GM23338 (cell line): ENCODE measurements around the gene NUTM2A. TPM values are rescaled to one million over a fixed set of nuclear protein-coding genes. Genes with fewer than 3 reads are reported as not detected.
"Not testable (repeated sequence)": the region's sequence is repeated elsewhere in the genome, so short reads cannot be mapped to it uniquely, and the experiment has no call there.

Experiments used
- ATAC-seq: fragments of 200-7000 bp; cut with Tn5 transposase; 3 replicates; pipeline ENCODE4 v1.9.1; 2020
- DNase-seq: peaks from one replicate; pipeline ENCODE4 v3.0.0-alpha.2; 2015; ENCODE audit warnings: low spot score
- H2AFZ ChIP-seq: fragments of 200-600 bp; sonication (generic); 2 replicates; pipeline ENCODE4 v1.8.0; 2016; ENCODE audit warnings: antibody characterized with exemption, mild to moderate bottlenecking, moderate library complexity
- H3F3A ChIP-seq: fragments of 200-600 bp; sonication (generic); replicated peaks from 2 replicates; pipeline ENCODE4 v1.8.0; 2017; ENCODE audit warnings: antibody characterized with exemption, mixed run types, low read depth
- H3K27ac ChIP-seq: fragments of 200-600 bp; sonication (generic); 2 replicates; pipeline ENCODE4 v1.6.1; 2016; ENCODE audit warnings: low read depth
- H3K27me3 ChIP-seq: fragments of 200-600 bp; sonication (generic); 2 replicates; pipeline ENCODE4 v1.8.0; 2016; ENCODE audit warnings: mild to moderate bottlenecking, mixed run types, moderate library complexity; ENCODE audit not compliant: insufficient read depth
- H3K36me3 ChIP-seq: fragments of 200-600 bp; sonication (generic); 2 replicates; pipeline ENCODE4 v1.8.0; 2016; ENCODE audit warnings: mild to moderate bottlenecking; ENCODE audit not compliant: insufficient read depth
- H3K4me1 ChIP-seq: fragments of 200-600 bp; sonication (generic); 2 replicates; pipeline ENCODE4 v1.8.0; 2016; ENCODE audit warnings: mild to moderate bottlenecking, moderate library complexity; ENCODE audit not compliant: insufficient read depth
- H3K4me2 ChIP-seq: fragments of 200-600 bp; sonication (generic); 2 replicates; pipeline ENCODE4 v1.7.1; 2017; ENCODE audit warnings: mixed run types
- H3K4me3 ChIP-seq: fragments of 200-600 bp; sonication (generic); 2 replicates; pipeline ENCODE4 v1.6.1; 2016; ENCODE audit warnings: mixed run types
- H3K79me2 ChIP-seq: fragments of 200-600 bp; sonication (generic); replicated peaks from 2 replicates; pipeline ENCODE4 v1.8.0; 2017; ENCODE audit warnings: mild to moderate bottlenecking; ENCODE audit not compliant: insufficient read depth
- H3K9me2 ChIP-seq: fragments of 200-600 bp; sonication (generic); 2 replicates; pipeline ENCODE4 v1.8.0; 2017; ENCODE audit not compliant: insufficient read depth
- H4K20me1 ChIP-seq: fragments of 200-600 bp; sonication (generic); replicated peaks from 2 replicates; pipeline ENCODE4 v1.8.0; 2017; ENCODE audit warnings: mild to moderate bottlenecking; ENCODE audit not compliant: insufficient read depth
- H3K27ac Mint-ChIP-seq: 2 replicates; pipeline ENCODE4 v1.8.0; 2020; ENCODE audit warnings: inconsistent platforms, mild to moderate bottlenecking, moderate library complexity, mixed read lengths
- H3K27me3 Mint-ChIP-seq: 3 replicates; pipeline ENCODE4 v1.8.0; 2022; ENCODE audit warnings: low read depth, mild to moderate bottlenecking, moderate library complexity, mixed read lengths, inconsistent platforms; ENCODE audit not compliant: insufficient read depth, poor library complexity
- H3K36me3 Mint-ChIP-seq: 3 replicates; pipeline ENCODE4 v1.8.0; 2021; ENCODE audit warnings: low read depth, mild to moderate bottlenecking, inconsistent platforms, moderate library complexity, mixed read lengths
- H3K4me1 Mint-ChIP-seq: 3 replicates; pipeline ENCODE4 v1.8.0; 2020; ENCODE audit warnings: mild to moderate bottlenecking, inconsistent platforms, mixed read lengths
- H3K4me3 Mint-ChIP-seq: 3 replicates; pipeline ENCODE4 v1.8.0; 2021; ENCODE audit warnings: moderate library complexity, mild to moderate bottlenecking, inconsistent platforms, mixed read lengths
- H3K9me3 Mint-ChIP-seq: 3 replicates; pipeline ENCODE4 v1.8.0; 2020; ENCODE audit warnings: moderate library complexity, mild to moderate bottlenecking, inconsistent platforms, mixed read lengths
- polyA plus RNA-seq: library from polyadenylated mRNA; unstranded; fragments of >200 nt; fragmentation: Nextera tagmentation; extraction: Ambion mirVana; gene quantifications from 2 replicates; pipeline ENCODE4 v1.2.1, GENCODE V29; 2016
- total RNA-seq: library from RNA; depleted of rRNA; stranded (reverse); fragments of >200 nt; shearing (Covaris generic); gene quantifications from 2 replicates; pipeline ENCODE4 v1.2.3, GENCODE V29; 2014

The NUTM2A gene
- total and polyA plus RNA-seq, 2 experiments from 2014 or later = 0.27 TPM; not detected in 1

DNA sequence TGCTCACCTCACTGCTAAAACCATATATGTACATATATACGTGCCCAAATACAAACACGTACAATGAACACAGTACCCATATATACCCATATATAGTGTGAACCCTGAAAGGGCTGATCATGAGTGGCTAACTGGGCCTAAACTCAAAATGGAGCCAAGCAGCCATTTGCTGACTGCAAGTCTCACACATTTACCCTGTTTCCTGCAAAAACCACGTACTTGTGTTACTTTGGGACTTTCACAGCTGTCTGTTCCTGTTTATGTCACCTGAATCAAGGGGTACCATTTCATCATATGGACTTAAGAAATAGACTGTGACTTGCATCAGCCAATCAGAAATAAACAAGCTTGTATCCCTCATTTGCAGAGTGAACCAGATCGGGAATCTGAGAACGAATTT, 5.9 kb upstream of the NUTM2A start:
- H3K4me1 Mint-ChIP-seq, DNase-seq, H3F3A ChIP-seq, H3K27ac ChIP-seq, H3K4me2 ChIP-seq, H3K27ac Mint-ChIP-seq, H3K36me3 ChIP-seq, ATAC-seq, H3K79me2 ChIP-seq, H4K20me1 ChIP-seq, H3K4me3 ChIP-seq, H3K27me3 ChIP-seq, H3K36me3 Mint-ChIP-seq, H3K9me2 ChIP-seq, H2AFZ ChIP-seq, H3K27me3 Mint-ChIP-seq, H3K4me3 Mint-ChIP-seq, H3K4me1 ChIP-seq, H3K9me3 Mint-ChIP-seq: not testable (repeated sequence)

DNA sequence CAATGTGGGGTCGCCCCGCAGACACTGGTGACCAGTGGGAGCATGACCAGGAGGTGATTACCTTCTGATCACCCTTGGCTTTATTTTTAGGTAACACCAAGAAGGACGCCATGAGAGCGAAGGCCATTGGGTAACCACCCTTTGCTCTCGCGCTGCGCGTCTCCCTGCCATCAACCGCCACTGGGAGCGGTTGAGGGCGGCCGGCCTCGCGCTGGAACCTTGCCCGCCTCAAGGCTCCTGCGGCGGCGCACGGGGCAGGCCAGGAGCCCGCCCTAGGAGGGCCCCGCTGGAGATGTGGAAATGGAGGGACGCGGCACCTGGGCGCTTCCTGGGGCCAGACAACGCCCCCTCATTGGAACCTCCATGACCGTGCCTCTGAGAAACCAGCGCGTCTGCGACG, 2.5 kb upstream of the NUTM2A start:
- H3K27ac ChIP-seq, H3K79me2 ChIP-seq, H3K9me2 ChIP-seq, H3K4me3 ChIP-seq, H3K27me3 Mint-ChIP-seq, H3K4me3 Mint-ChIP-seq, H3K9me3 Mint-ChIP-seq, H3K27ac Mint-ChIP-seq, H3K36me3 ChIP-seq, H3K4me2 ChIP-seq, H3K27me3 ChIP-seq, H3K4me1 ChIP-seq, H3K4me1 Mint-ChIP-seq, H2AFZ ChIP-seq, DNase-seq, H4K20me1 ChIP-seq, H3K36me3 Mint-ChIP-seq, H3F3A ChIP-seq: not testable (repeated sequence)
- peak; percentile 80 for ATAC-seq

DNA sequence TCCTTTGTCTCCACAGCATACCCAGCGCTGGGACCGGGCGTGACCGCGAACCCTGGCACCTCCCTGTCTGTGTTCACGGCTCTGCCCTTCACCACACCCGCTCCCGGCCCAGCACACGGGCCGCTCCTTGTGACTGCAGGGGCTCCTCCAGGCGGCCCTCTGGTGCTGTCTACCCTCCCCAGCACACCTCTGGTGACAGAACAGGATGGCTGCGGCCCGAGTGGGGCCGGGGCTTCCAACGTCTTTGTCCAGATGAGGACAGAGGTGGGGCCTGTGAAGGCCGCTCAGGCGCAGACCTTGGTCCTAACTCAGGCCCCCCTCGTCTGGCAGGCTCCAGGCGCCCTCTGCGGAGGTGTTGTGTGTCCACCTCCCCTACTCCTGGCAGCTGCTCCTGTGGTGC, 3.0 kb downstream of the NUTM2A start:
- not testable (repeated sequence) for H3F3A ChIP-seq, H3K4me3 Mint-ChIP-seq, H3K36me3 ChIP-seq, H3K79me2 ChIP-seq, H3K27me3 ChIP-seq, H3K4me3 ChIP-seq, H3K4me2 ChIP-seq, H3K27ac Mint-ChIP-seq, H3K9me3 Mint-ChIP-seq, ATAC-seq, H3K27me3 Mint-ChIP-seq, H3K9me2 ChIP-seq, H3K27ac ChIP-seq, H3K4me1 Mint-ChIP-seq, DNase-seq, H3K4me1 ChIP-seq, H3K36me3 Mint-ChIP-seq, H4K20me1 ChIP-seq, H2AFZ ChIP-seq

DNA sequence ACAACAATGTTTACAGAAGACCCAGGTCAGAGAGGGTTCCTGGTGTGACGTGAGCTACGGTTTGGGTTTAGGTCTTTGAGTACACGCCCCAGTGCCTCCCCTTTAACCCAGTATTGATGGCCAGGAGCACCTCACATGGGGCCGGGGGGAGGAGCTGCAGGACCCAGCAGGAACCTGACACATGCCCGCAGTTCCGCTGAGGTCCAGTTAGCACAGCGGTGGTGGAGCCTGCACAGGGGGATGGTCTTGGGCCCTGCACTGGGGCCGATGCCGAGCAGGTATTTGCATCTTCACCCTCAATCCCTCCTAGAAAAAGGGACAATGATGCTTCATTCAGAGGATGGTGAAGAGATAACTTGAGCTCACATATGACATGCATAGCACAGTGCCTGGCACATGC, 4.0 kb downstream of the NUTM2A start:
- H2AFZ ChIP-seq, H3K4me2 ChIP-seq, H3K36me3 ChIP-seq, H3F3A ChIP-seq, H3K27me3 Mint-ChIP-seq, H3K4me1 Mint-ChIP-seq, H3K9me3 Mint-ChIP-seq, H3K27ac Mint-ChIP-seq, H3K4me3 ChIP-seq, H3K36me3 Mint-ChIP-seq, H3K4me1 ChIP-seq, H3K27ac ChIP-seq, H3K4me3 Mint-ChIP-seq, H3K79me2 ChIP-seq, DNase-seq, H3K9me2 ChIP-seq, ATAC-seq, H4K20me1 ChIP-seq, H3K27me3 ChIP-seq: not testable (repeated sequence)

DNA sequence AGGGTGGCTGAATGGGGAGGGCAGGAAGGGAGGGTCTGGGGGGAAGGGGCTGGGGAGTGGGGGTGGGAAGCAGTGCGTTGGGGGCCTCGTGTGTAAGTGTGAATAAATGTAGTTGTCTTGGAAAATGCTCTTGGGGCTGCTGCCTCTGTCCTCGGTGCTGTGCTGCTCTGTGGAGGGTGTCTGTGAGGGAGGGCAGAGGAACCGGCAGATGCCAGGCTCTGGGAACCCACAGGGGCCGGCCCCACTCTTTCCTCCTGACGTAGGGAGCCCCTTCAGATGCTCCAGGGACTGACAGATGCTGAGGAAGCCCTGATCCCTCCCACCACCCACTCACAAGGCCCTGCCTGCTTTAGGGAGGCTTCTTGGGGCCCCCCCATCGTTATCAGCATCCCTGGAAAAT, 9.6 kb downstream of the NUTM2A start:
- H3K4me2 ChIP-seq, H3K4me1 ChIP-seq, H3F3A ChIP-seq, H3K9me3 Mint-ChIP-seq, H2AFZ ChIP-seq, H3K9me2 ChIP-seq, H3K4me3 Mint-ChIP-seq, H4K20me1 ChIP-seq, H3K36me3 Mint-ChIP-seq, H3K36me3 ChIP-seq, H3K27ac Mint-ChIP-seq, H3K27ac ChIP-seq, H3K27me3 ChIP-seq, H3K4me3 ChIP-seq, H3K27me3 Mint-ChIP-seq, ATAC-seq, H3K79me2 ChIP-seq, H3K4me1 Mint-ChIP-seq, DNase-seq: not testable (repeated sequence)

DNA sequence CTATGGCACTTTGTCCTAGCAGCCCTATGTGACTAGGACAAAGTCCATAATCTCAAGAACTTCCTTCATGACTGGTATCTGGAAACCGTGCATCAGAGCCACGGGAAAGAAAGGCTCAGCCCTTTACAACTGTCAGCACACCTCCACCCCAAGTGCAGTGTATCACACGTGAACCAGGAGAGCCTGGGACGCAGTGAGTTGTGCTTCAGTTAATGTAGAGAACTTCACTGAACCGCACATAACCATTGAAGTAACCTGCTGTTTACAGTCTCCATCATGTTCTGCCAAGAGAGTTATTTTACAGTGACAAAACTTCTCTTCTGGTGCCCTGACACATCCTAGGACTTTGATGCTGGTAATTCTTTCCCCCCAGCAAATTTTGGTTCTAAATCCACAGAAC, 12.0 kb downstream of the NUTM2A start:
- H3K27ac Mint-ChIP-seq, H3K36me3 Mint-ChIP-seq, ATAC-seq, H3K27me3 Mint-ChIP-seq, H3K79me2 ChIP-seq, H3K4me3 ChIP-seq, H3K9me3 Mint-ChIP-seq, H3K9me2 ChIP-seq, H3K4me3 Mint-ChIP-seq, H3K27ac ChIP-seq, H4K20me1 ChIP-seq, H3K27me3 ChIP-seq, H3K4me1 Mint-ChIP-seq, H3K36me3 ChIP-seq, H2AFZ ChIP-seq, H3F3A ChIP-seq, H3K4me2 ChIP-seq, H3K4me1 ChIP-seq, DNase-seq: not testable (repeated sequence)

DNA sequence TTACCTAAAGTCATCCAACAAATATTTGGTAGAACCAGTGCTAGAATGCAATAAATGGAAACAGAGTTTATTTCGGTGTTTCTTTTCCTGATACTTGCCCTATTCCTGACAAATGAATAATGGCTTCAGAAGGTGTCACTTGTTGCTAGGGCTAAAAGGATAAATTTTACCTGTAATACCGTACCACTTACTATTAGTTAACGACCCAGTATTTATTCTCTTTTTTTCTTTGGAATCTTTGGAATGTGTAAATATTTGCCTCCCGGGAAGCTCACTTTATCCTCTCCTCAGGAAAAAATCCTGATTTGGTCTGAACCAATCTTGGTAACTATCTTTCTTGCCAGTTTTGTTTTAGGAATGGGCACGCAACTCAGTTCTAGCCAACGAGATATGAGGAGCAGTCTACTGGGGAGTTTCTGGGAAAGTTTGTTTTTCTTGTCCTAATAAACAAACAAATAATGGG, 14.1 kb downstream of the NUTM2A start:
- DNase-seq, H3K9me2 ChIP-seq, H3K36me3 Mint-ChIP-seq, H3K4me3 Mint-ChIP-seq, H3K27me3 Mint-ChIP-seq, H3K4me2 ChIP-seq, H3K79me2 ChIP-seq, H3K4me1 ChIP-seq, H3K4me1 Mint-ChIP-seq, H3F3A ChIP-seq, H3K27ac ChIP-seq, H3K27me3 ChIP-seq, H2AFZ ChIP-seq, H3K9me3 Mint-ChIP-seq, H4K20me1 ChIP-seq, H3K4me3 ChIP-seq, H3K36me3 ChIP-seq, H3K27ac Mint-ChIP-seq: not testable (repeated sequence)
- ATAC-seq = peak; percentile 57; the same call in 2 of the 3 replicates
